T-helper 1 cell (primary cell): ENCODE results near the gene CNBD2.
"Not testable (repeated sequence)": the region's sequence is repeated elsewhere in the genome, so short reads cannot be mapped to it uniquely, and the experiment has no call there.

Experiments used
- DNase-seq, 5 donors: peaks; one replicate each; pipeline ENCODE4 v3.0.0-alpha.2; 2012 to 2020

The CNBD2 gene

DNA sequence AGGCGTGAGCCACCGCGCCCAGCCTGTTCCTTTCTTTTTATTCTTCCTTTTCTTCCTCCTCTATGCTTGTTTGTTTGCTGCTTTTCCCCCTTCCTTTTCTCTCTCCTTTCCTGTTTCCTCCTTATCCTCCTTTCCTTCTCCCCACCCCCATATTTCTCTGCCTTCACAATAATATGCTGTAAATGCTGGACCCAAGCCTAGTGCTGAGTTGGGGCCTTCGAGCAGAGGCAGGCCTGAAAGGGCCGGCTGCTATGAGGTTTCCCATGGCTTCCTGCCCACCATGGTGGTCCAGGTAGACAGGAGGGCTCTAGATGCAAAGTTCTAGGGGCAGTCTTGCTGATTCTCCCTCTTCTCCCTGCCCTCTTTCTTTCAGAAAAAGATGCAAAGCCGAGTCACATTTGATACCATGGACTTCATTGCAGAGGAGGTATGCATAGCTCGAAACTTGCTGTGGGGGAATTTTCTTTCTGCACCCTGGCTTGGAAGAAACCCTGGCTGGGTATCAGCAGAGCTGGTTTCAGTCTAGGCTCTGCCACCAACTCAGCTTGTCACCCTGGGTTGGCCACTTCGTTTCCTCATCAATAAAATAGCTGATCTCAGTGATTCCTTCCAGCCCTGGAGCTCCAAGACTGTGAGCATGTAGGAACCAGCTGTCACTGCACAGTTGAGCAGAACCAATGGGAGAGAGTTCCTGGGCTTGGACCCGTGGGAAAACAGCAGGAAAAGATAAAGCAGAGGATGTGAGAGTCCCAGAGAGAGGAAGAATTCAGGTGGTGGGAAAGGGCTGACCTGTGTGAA, 7.4 kb downstream of the CNBD2 start:
- DNase-seq: no peak

GRCh38 chr20:35978041-35978513, 9.7 kb downstream of the CNBD2 start:
- DNase-seq: no peak

GRCh38 chr20:35979544-35979943, 11.2 kb downstream of the CNBD2 start:
- no peak for DNase-seq

- no peak for DNase-seq
Observed at GRCh38 chr20:35981969-35982368, 13.6 kb downstream of the CNBD2 start.

DNA sequence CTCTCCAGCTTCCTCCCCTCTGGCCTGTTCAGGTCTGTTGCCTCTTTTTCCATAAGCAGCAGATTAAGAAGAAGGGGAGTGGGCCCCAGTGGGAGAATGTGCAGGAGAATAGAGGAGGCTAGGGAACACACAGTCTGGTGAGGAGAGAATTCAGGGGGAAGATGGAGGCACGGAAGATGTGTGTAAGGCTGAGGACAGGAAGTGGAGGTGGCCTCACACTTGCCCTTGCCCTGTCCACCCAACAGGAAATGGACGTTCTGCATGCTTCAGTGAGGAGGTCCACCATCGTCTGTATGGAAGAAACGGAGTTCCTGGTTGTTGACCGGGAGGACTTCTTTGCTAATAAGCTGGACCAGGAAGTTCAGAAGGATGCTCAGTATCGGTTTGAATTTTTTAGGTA, 16.0 kb downstream of the CNBD2 start:
- DNase-seq: no peak

- DNase-seq: no peak
Observed at GRCh38 chr20:35985806-35986205, 17.4 kb downstream of the CNBD2 start.

DNA sequence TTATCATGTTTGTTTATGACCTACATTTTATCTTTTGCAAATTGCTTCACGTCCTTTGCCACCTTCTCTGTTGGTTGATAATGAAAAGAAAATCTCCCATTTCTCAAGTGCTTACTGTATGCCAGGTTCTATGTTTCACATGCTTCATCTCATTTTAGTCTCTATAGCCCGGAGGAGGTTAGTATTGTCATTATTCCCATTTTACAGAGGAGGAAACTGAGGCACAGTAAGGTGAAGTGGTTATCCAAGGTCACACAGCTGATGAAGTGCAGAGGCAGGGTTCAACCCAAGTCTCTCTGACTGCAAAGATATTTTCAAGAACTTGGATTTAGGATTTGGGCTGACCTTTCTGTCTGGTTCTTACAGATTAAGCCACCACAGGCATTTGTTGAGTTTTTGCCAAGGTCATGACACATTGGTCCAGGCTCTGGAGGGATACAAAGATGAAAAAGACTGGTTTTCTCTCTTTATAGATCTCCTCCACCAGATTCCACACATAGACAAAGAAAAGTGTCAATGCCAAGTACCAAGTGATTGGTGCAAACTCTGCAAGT, 20.6 kb downstream of the CNBD2 start:
- DNase-seq: no peak

DNA sequence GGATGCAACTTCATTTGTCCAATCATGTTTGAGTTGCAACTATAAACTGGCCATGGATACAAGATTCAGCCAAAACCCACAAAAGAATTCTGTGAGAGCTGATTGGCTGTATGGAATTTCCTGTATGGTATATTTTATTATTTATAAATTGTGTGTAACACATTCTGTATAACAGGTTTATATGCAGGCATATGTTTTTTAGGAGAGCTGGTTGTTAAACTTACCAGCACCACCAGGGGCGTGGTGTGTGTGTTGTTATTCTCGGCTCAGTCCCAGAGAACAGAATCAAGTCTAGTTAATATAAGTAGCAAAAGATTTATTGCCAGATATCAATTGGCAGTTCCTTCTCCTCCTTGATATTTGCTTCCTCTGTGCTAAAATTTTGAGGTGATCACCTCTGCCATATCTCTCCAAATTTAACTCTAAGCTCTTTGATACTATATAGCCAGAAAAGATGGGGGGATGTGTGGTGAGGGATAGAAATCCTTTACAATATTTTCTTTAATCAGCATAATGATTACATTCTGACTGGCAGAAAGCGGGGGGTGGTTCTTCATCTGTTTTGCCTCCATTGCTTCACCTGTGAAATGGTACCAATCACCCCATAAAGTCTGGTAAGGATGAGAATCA, 22.9 kb downstream of the CNBD2 start:
- DNase-seq: no peak

DNA sequence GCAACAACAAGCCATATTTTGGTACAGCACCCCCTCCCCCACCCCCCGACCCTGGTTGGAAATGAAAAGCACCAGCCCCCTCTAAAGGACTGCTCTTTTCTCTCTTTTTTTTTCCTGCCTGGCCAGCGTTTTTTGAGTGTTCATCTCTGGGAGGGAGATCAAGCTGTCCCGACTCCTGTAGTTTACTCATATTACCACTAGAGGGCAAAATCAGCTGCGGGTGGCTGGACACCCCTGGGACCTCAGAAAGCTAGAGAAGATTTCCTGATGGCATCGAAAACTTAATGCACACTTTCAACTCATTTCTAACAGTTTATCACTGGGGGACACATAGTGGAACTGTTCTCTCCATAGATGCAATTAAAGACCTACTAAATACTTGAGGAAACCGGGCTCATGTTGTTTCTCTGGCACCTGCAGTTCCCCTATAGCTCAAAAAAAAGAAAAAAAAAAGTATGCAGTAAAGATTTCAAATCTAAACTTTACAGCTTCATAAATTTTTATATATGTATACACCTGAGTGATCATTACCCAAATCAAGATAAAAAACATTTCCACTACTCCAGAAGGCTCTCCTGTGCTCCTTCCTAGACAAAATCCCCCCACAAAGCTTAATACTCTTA, 24.4 kb downstream of the CNBD2 start:
- DNase-seq: peak in 4 of 5 donors; percentile 4 to 50 (median 30)

- peak; percentile 52 to 80 (median 67) for DNase-seq
Observed at GRCh38 chr20:35994994-35995453, 26.6 kb downstream of the CNBD2 start.

GRCh38 chr20:35996492-35996891, 28.1 kb downstream of the CNBD2 start:
- not testable (repeated sequence) for DNase-seq

GRCh38 chr20:36001331-36001730, 32.9 kb downstream of the CNBD2 start:
- DNase-seq: not testable (repeated sequence)

DNA sequence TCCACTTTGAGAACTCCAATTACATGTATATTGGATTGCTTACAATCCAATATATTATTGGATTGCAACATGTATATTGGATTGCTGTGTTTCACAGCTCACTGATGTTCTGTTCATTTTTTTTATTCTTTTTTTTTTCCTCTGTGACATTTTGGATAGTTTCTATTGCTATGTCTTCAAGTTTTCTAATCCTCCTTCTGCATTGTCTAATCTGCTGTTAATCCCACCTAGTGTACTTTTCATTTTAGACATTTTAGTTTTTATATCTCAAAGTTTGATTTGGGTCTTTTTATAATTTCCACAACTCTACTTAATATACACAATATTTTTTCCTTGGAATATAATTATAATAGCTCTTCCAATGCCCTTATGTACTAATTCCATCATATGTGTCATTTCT, 34.5 kb downstream of the CNBD2 start:
- DNase-seq: no peak

DNA sequence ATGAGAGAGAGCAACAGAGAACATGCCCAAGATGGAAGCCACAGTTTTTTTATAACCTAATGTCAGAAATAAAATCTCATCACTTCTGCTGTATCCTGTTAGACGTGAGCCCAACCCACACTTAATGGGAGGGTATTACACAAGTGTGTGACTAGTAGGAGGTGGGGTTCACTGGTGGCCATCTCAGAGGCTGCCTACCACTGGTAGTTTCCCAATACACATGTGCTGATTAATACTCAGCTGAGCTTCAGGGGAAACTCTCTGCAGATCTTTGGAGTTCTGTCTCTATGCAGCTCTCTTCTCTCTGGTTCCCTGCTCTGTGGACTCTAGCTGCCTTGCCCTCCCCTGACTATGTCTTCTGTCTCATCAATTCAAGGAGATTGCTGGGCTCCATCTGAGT, 35.7 kb downstream of the CNBD2 start:
- no peak for DNase-seq

GRCh38 chr20:36008461-36009035, 40.2 kb downstream of the CNBD2 start:
- no peak for DNase-seq

DNA sequence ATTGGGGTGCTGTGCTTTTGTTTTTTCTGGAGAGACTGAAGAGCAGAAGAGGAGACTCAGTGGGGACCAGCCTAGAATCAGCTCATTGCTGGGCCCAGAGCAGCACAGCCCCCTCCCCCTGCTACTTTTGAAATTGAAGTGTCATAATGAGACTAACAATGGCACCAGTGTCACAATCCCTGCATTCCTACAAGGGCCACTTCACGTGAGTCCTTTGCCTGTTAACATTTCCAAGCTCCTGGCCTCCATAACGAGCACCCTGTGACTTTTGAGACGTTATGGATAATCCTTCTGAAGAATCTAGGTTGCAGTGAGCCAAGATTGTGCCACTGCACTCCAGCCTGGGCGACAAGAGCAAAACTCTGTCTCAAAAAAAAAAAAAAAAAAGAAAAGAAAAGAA, 41.7 kb downstream of the CNBD2 start:
- DNase-seq: no peak

- DNase-seq: no peak
Observed at GRCh38 chr20:36010825-36011224, 42.4 kb downstream of the CNBD2 start.

DNA sequence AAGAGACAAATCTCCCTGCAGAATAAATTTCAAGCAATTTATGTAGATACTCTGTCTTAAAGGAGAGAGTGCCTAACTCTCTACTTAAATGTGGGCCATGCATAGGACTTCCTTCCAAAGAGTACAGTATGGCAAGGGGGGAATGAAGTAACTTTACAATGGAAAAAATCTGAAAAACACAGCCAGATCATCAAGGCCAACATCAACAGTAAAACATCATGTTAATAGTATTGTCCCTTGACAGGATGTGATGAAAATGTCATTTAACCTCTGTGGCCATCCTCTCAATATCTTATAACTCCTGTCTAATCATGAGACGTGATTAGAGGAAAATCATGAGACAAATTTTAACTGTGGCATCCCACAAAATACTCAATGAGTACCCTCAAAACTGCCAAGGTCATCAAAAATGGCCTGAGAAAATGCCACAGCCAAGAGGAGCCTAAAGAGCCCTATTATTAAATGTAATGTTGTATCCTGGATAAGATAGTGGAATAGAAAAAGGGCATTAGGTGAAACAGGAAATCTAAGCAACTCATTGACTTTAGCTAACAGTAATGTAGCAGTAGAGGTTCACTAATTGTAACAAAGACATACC, 47.5 kb downstream of the CNBD2 start:
- DNase-seq: no peak

- no peak for DNase-seq
Observed at GRCh38 chr20:36017048-36017951, 48.9 kb downstream of the CNBD2 start.

GRCh38 chr20:36018208-36018988, 50.0 kb downstream of the CNBD2 start:
- DNase-seq: no peak

GRCh38 chr20:36026131-36026530, 57.7 kb downstream of the CNBD2 start:
- not testable (repeated sequence) for DNase-seq
